WTC11 (cell line): ENCODE measurements around the gene SGPP2. TPM values are rescaled to one million over a fixed set of nuclear protein-coding genes. Genes with fewer than 3 reads are reported as not detected.

Experiments used
- CREM ChIP-seq: sonication (generic); formaldehyde crosslinking; IDR thresholded peaks from 2 replicates; pipeline ENCODE4 v1.8.1; 2022; ENCODE audit warnings: mild to moderate bottlenecking, missing genetic modification reagents, moderate library complexity
- E2F1 ChIP-seq: sonication (generic); formaldehyde crosslinking; IDR thresholded peaks from 2 replicates; pipeline ENCODE4 v1.8.0; 2022; ENCODE audit warnings: mild to moderate bottlenecking, missing genetic modification reagents
- IRF2 ChIP-seq: sonication (generic); formaldehyde crosslinking; IDR thresholded peaks from 2 replicates; pipeline ENCODE4 v1.8.0; 2022; ENCODE audit warnings: low read depth, missing genetic modification reagents, borderline replicate concordance
- NFATC4 ChIP-seq: fragments of 250-450 bp; sonication (Bioruptor Pico); IDR thresholded peaks from 2 replicates; pipeline ENCODE4 v1.9.0; 2021; ENCODE audit warnings: mild to moderate bottlenecking
- SMAD4 ChIP-seq: sonication (generic); formaldehyde crosslinking; IDR thresholded peaks from 2 replicates; pipeline ENCODE4 v1.8.0; 2022; ENCODE audit warnings: mild to moderate bottlenecking, missing genetic modification reagents
- STAT6 ChIP-seq: sonication (generic); formaldehyde crosslinking; conservative IDR thresholded peaks from 2 replicates; pipeline ENCODE4 v1.8.1; 2023; ENCODE audit warnings: mild to moderate bottlenecking, low read depth, missing genetic modification reagents, moderate library complexity
- ZMAT4 ChIP-seq: fragments of 250-450 bp; sonication (Bioruptor Pico); IDR thresholded peaks from 2 replicates; pipeline ENCODE4 v1.9.0; 2021; ENCODE audit warnings: mild to moderate bottlenecking
- ZNF396 ChIP-seq: fragments of 250-450 bp; sonication (Bioruptor Pico); IDR thresholded peaks from 2 replicates; pipeline ENCODE4 v1.8.0; 2021; ENCODE audit warnings: mild to moderate bottlenecking, moderate library complexity, borderline replicate concordance
- ZNF425 ChIP-seq: fragments of 250-450 bp; sonication (Bioruptor Pico); conservative IDR thresholded peaks from 2 replicates; pipeline ENCODE4 v1.9.0; 2021; ENCODE audit warnings: mild to moderate bottlenecking
- total RNA-seq: library from RNA; stranded (reverse); gene quantifications from 3 replicates; pipeline ENCODE4 v1.2.3, GENCODE V29; 2021
- TF ChIP-seq, protein P1 (sequence below): fragments of 250-450 bp; sonication (Bioruptor Pico); IDR thresholded peaks from 2 replicates; pipeline ENCODE4 v2.1.2; 2022; ENCODE audit warnings: mild to moderate bottlenecking, moderate library complexity
- TF ChIP-seq, protein P2 (sequence below): sonication (generic); formaldehyde crosslinking; IDR thresholded peaks from 2 replicates; pipeline ENCODE4 v1.8.0; 2023; ENCODE audit warnings: mild to moderate bottlenecking, missing genetic modification reagents
- TF ChIP-seq, protein P3 (sequence below): sonication (generic); formaldehyde crosslinking; IDR thresholded peaks from 2 replicates; pipeline ENCODE4 v1.8.1; 2023; ENCODE audit warnings: mild to moderate bottlenecking, missing genetic modification reagents
- TF ChIP-seq, protein P4 (sequence below): fragments of 250-450 bp; sonication (Bioruptor Pico); IDR thresholded peaks from 2 replicates; pipeline ENCODE4 v1.9.0; 2021; ENCODE audit warnings: mild to moderate bottlenecking

SGPP2 gene
- total RNA-seq, 1 experiment from 2014 or later: 0.07 TPM

- TF ChIP-seq NFATC4 (CRISPR knock-in tag) (no peak), ZNF396 (CRISPR knock-in tag) (no peak), CREM (CRISPR knock-in tag) (no peak), STAT6 (CRISPR knock-in tag) (no peak), ZNF425 (no peak), ZMAT4 (no peak), E2F1 (CRISPR knock-in tag) (no peak), IRF2 (CRISPR knock-in tag) (no peak), SMAD4 (CRISPR knock-in tag) (no peak)
- TF ChIP-seq, protein P1, sequence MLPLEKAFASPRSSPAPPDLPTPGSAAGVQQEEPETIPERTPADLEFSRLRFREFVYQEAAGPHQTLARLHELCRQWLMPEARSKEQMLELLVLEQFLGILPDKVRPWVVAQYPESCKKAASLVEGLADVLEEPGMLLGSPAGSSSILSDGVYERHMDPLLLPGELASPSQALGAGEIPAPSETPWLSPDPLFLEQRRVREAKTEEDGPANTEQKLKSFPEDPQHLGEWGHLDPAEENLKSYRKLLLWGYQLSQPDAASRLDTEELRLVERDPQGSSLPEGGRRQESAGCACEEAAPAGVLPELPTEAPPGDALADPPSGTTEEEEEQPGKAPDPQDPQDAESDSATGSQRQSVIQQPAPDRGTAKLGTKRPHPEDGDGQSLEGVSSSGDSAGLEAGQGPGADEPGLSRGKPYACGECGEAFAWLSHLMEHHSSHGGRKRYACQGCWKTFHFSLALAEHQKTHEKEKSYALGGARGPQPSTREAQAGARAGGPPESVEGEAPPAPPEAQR (CRISPR knock-in tag): no peak
- TF ChIP-seq, protein P2, sequence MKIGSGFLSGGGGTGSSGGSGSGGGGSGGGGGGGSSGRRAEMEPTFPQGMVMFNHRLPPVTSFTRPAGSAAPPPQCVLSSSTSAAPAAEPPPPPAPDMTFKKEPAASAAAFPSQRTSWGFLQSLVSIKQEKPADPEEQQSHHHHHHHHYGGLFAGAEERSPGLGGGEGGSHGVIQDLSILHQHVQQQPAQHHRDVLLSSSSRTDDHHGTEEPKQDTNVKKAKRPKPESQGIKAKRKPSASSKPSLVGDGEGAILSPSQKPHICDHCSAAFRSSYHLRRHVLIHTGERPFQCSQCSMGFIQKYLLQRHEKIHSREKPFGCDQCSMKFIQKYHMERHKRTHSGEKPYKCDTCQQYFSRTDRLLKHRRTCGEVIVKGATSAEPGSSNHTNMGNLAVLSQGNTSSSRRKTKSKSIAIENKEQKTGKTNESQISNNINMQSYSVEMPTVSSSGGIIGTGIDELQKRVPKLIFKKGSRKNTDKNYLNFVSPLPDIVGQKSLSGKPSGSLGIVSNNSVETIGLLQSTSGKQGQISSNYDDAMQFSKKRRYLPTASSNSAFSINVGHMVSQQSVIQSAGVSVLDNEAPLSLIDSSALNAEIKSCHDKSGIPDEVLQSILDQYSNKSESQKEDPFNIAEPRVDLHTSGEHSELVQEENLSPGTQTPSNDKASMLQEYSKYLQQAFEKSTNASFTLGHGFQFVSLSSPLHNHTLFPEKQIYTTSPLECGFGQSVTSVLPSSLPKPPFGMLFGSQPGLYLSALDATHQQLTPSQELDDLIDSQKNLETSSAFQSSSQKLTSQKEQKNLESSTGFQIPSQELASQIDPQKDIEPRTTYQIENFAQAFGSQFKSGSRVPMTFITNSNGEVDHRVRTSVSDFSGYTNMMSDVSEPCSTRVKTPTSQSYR (CRISPR knock-in tag): no peak
- TF ChIP-seq, protein P3, sequence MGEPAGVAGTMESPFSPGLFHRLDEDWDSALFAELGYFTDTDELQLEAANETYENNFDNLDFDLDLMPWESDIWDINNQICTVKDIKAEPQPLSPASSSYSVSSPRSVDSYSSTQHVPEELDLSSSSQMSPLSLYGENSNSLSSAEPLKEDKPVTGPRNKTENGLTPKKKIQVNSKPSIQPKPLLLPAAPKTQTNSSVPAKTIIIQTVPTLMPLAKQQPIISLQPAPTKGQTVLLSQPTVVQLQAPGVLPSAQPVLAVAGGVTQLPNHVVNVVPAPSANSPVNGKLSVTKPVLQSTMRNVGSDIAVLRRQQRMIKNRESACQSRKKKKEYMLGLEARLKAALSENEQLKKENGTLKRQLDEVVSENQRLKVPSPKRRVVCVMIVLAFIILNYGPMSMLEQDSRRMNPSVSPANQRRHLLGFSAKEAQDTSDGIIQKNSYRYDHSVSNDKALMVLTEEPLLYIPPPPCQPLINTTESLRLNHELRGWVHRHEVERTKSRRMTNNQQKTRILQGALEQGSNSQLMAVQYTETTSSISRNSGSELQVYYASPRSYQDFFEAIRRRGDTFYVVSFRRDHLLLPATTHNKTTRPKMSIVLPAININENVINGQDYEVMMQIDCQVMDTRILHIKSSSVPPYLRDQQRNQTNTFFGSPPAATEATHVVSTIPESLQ: no peak
- TF ChIP-seq, protein P4, sequence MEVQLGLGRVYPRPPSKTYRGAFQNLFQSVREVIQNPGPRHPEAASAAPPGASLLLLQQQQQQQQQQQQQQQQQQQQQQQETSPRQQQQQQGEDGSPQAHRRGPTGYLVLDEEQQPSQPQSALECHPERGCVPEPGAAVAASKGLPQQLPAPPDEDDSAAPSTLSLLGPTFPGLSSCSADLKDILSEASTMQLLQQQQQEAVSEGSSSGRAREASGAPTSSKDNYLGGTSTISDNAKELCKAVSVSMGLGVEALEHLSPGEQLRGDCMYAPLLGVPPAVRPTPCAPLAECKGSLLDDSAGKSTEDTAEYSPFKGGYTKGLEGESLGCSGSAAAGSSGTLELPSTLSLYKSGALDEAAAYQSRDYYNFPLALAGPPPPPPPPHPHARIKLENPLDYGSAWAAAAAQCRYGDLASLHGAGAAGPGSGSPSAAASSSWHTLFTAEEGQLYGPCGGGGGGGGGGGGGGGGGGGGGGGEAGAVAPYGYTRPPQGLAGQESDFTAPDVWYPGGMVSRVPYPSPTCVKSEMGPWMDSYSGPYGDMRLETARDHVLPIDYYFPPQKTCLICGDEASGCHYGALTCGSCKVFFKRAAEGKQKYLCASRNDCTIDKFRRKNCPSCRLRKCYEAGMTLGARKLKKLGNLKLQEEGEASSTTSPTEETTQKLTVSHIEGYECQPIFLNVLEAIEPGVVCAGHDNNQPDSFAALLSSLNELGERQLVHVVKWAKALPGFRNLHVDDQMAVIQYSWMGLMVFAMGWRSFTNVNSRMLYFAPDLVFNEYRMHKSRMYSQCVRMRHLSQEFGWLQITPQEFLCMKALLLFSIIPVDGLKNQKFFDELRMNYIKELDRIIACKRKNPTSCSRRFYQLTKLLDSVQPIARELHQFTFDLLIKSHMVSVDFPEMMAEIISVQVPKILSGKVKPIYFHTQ (CRISPR knock-in tag): no peak
Observed at GRCh38 chr2:222459983-222460382, 35.6 kb downstream of the SGPP2 start (continued).
